HG02588 (cell line): ENCODE results near the gene CDKAL1.
"Not testable (repeated sequence)": the region's sequence is repeated elsewhere in the genome, so short reads cannot be mapped to it uniquely, and the experiment has no call there.

Experiments used
- ATAC-seq: cut with Tn5 transposase; IDR thresholded peaks from one replicate; pipeline ENCODE4 v1.9.1; 2021; ENCODE audit warnings: mild to moderate bottlenecking, moderate library complexity; ENCODE audit not compliant: unreplicated experiment

The CDKAL1 gene

GRCh38 chr6:21187485-21187884 lies 653.2 kb downstream of the CDKAL1 start:
- ATAC-seq: no peak

- ATAC-seq: no peak
These were observed 654.4 kb downstream of the CDKAL1 start for GRCh38 chr6:21188505-21189223.

GRCh38 chr6:21189759-21190158 lies 655.5 kb downstream of the CDKAL1 start:
- ATAC-seq: no peak

- ATAC-seq: no peak
These were observed 656.4 kb downstream of the CDKAL1 start for GRCh38 chr6:21190701-21191100.

- no peak for ATAC-seq
These were observed 659.7 kb downstream of the CDKAL1 start for GRCh38 chr6:21193790-21194475.

- not testable (repeated sequence) for ATAC-seq
These were observed 661.0 kb downstream of the CDKAL1 start for GRCh38 chr6:21195301-21195700.

GRCh38 chr6:21198032-21198640 lies 663.9 kb downstream of the CDKAL1 start:
- no peak for ATAC-seq

GRCh38 chr6:21199262-21199661 lies 665.0 kb downstream of the CDKAL1 start:
- ATAC-seq: no peak

- peak; percentile 46 for ATAC-seq
These were observed 666.0 kb downstream of the CDKAL1 start for GRCh38 chr6:21200134-21200870.

- no peak for ATAC-seq
These were observed 666.9 kb downstream of the CDKAL1 start for GRCh38 chr6:21201187-21201586.

- no peak for ATAC-seq
These were observed 667.5 kb downstream of the CDKAL1 start for GRCh38 chr6:21201637-21202350.

GRCh38 chr6:21202521-21202920 lies 668.3 kb downstream of the CDKAL1 start:
- ATAC-seq: no peak

GRCh38 chr6:21204951-21205350 lies 670.7 kb downstream of the CDKAL1 start:
- no peak for ATAC-seq

- ATAC-seq: peak; percentile 36
These were observed 674.0 kb downstream of the CDKAL1 start for GRCh38 chr6:21208081-21208795.

- ATAC-seq: no peak
These were observed 674.5 kb downstream of the CDKAL1 start for GRCh38 chr6:21208796-21209186.

GRCh38 chr6:21213492-21213891 lies 679.2 kb downstream of the CDKAL1 start:
- no peak for ATAC-seq

- ATAC-seq: no peak
These were observed 680.6 kb downstream of the CDKAL1 start for GRCh38 chr6:21214738-21215448.

- ATAC-seq: no peak
These were observed 685.0 kb downstream of the CDKAL1 start for GRCh38 chr6:21219241-21219640.

- no peak for ATAC-seq
These were observed 685.6 kb downstream of the CDKAL1 start for GRCh38 chr6:21219856-21220255.
